MCF 10A (cell line): ENCODE data around the gene CCDC88C. TPM values are rescaled to one million over a fixed set of nuclear protein-coding genes. Genes with fewer than 3 reads are reported as not detected.

Experiments
- BruUV-seq: library from RNA; stranded (reverse); fragments of 400-500 nt; replicated peaks from 2 replicates; lab custom pipeline; 2021; lab: Mats Ljungman, UMichigan
- CTCF ChIA-PET: fragments of 300-600 bp; sonication (Branson Sonifier 250); formaldehyde crosslinking; extraction: SDS; loops from one replicate; lab custom pipeline; 2021; ENCODE audit warnings: antibody characterized with exemption, inconsistent platforms; lab: Yijun Ruan, JAX
- POLR2A ChIA-PET: fragments of 300-600, 350-650 bp; sonication (Branson Sonifier 250); formaldehyde crosslinking; extraction: SDS; loops from one replicate; lab custom pipeline; 2020; ENCODE audit warnings: antibody characterized with exemption, inconsistent platforms; lab: Yijun Ruan, JAX
- DNase-seq: peaks from one replicate; pipeline ENCODE4 v3.0.0-alpha.2; 2018; ENCODE audit not compliant: unreplicated experiment
- H3K27ac Mint-ChIP-seq: one replicate; pipeline ENCODE4 v1.8.0; 2022; ENCODE audit warnings: mild to moderate bottlenecking, low read depth, mixed read lengths; ENCODE audit not compliant: unreplicated experiment
- H3K27me3 Mint-ChIP-seq: one replicate; pipeline ENCODE4 v1.8.0; 2022; ENCODE audit warnings: mixed read lengths; ENCODE audit not compliant: insufficient read depth, unreplicated experiment
- H3K36me3 Mint-ChIP-seq: one replicate; pipeline ENCODE4 v1.8.0; 2022; ENCODE audit warnings: mild to moderate bottlenecking, moderate library complexity, mixed read lengths; ENCODE audit not compliant: insufficient read depth, unreplicated experiment
- H3K4me1 Mint-ChIP-seq: one replicate; pipeline ENCODE4 v1.8.0; 2022; ENCODE audit warnings: mixed read lengths; ENCODE audit not compliant: insufficient read depth, unreplicated experiment
- H3K4me3 Mint-ChIP-seq: one replicate; pipeline ENCODE4 v1.8.0; 2022; ENCODE audit warnings: mild to moderate bottlenecking, moderate library complexity, mixed read lengths; ENCODE audit not compliant: unreplicated experiment
- H3K9me3 Mint-ChIP-seq: one replicate; pipeline ENCODE4 v1.8.0; 2022; ENCODE audit warnings: mixed read lengths; ENCODE audit not compliant: unreplicated experiment
- CTCF ChIP-seq: fragments of 200-600 bp; IDR thresholded peaks from one replicate; pipeline ENCODE4 v1.8.0; 2022; ENCODE audit warnings: antibody characterized with exemption, mild to moderate bottlenecking; ENCODE audit not compliant: unreplicated experiment
- intact Hi-C: fragments of 100-400 bp; cut with micrococcal nuclease; formaldehyde crosslinking; loops from 2 replicates; pipeline ENCODE4 v1.14.1; 2022
- total RNA-seq: library from RNA; stranded (reverse); gene quantifications from 2 replicates; pipeline ENCODE4 v1.2.3, GENCODE V29; 2022

Gene CCDC88C
- total RNA-seq, 1 experiment from 2014 or later = 19.7 TPM

DNA sequence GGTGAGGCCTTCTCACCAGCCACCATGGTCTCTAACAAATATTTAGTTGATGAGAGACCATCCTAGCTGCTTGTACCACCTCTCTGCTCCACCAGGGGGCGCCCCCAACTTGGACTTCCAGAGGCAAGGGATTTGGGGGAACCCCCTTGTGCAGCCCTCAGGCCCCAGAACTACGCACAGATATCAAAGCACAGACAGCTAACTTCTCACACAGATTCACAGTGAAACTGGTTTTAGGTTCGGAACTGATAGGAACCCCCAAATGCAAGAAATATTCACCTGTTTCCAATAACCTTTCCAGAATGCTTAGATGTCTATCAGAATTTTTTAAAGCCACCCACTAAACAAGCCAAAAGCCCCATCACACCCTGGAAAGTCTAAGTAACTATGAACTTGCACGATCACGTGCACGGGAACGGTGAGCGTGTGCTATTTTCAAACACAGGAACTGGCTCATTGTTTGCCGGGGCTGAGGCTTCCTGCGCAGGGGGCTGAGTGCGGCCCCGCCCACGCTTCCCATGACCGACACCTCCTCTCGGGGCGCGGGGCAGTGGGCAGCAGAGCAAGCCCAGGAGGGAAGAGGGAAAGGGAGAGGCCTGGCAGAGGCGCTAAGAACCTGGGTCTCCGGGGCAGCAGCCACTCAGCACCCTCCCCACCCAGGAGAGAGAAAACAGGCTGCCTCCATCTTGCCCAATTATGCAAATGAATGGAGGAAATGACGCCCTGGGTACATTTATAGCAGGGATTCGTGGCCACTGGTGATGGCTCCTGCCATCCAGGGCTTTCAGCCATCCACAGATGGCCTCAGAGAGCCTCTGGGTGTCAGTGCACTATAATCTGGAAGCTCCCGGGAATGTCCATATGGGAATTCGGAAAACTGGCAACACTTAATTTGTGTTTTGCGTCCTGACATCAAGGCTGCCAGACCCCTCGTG is 93.7 kb downstream of the CCDC88C start:
- no peak overlapping the region for H3K4me3 Mint-ChIP-seq
- peaks cover 5% of the 10 kb centered on the region for H3K4me1 Mint-ChIP-seq
- ChIA-PET CTCF (interaction anchor here (0.6 to 15.9 kb wide), 33 partner anchors 9 to 769 kb away, joined by 3 to 276 read pairs (median 4); partner anchors contain the start of gene CCDC88C), POLR2A (interaction anchor here (0.6 to 2.5 kb wide), 7 partner anchors 14 to 97 kb away, joined by 3 to 22 read pairs (median 4); partner anchors contain the start of gene CCDC88C)
- intact Hi-C loops = loop anchor here (5.0 kb wide), 1 partner anchor 38 kb away; no protein-coding TSS in a partner anchor
- H3K9me3 Mint-ChIP-seq = no peaks in the 10 kb centered on the region
- no peak overlapping the region for H3K27ac Mint-ChIP-seq
- BruUV-seq = no TSS peak
- peaks cover 21% of the 10 kb centered on the region for H3K36me3 Mint-ChIP-seq
- peak; percentile 88 for TF ChIP-seq CTCF
- DNase-seq = peak; percentile 81
- no peaks in the 10 kb centered on the region for H3K27me3 Mint-ChIP-seq

GRCh38 chr14:91323031-91323430 is 94.6 kb downstream of the CCDC88C start:
- ChIA-PET POLR2A (interaction anchor here (0.6 to 2.5 kb wide), 5 partner anchors 15 to 98 kb away, joined by 3 to 22 read pairs (median 4); partner anchors contain the start of gene CCDC88C), CTCF (interaction anchor here (0.6 to 15.9 kb wide), 28 partner anchors 8 to 145 kb away, joined by 3 to 276 read pairs (median 4); partner anchors contain the start of gene CCDC88C)
- BruUV-seq = no TSS peak
- Mint-ChIP-seq H3K9me3 (no peaks in the 10 kb centered on the region), H3K36me3 (peaks cover 21% of the 10 kb centered on the region), H3K27ac (no peak overlapping the region), H3K4me1 (peaks cover 5% of the 10 kb centered on the region), H3K4me3 (no peak overlapping the region), H3K27me3 (no peaks in the 10 kb centered on the region)
- intact Hi-C loops = loop anchor here (5.0 kb wide), 1 partner anchor 39 kb away; no protein-coding TSS in a partner anchor
- DNase-seq = no peak
- TF ChIP-seq CTCF = no peak

- POLR2A ChIA-PET = interaction anchor here (1.3 kb wide), 1 partner anchor 98 kb away, joined by 4 read pairs; no protein-coding TSS in a partner anchor
- Mint-ChIP-seq H3K27me3 (no peaks in the 10 kb centered on the region), H3K27ac (no peak overlapping the region), H3K36me3 (peaks cover 21% of the 10 kb centered on the region), H3K4me1 (peaks cover 9% of the 10 kb centered on the region), H3K9me3 (no peaks in the 10 kb centered on the region), H3K4me3 (no peak overlapping the region)
- BruUV-seq = no TSS peak
- intact Hi-C loops = loop anchor here (5.0 kb wide), 1 partner anchor 40 kb away; no protein-coding TSS in a partner anchor
- CTCF ChIA-PET = interaction anchor here (0.7 to 15.9 kb wide), 13 partner anchors 8 to 120 kb away, joined by 3 to 276 read pairs (median 11); partner anchors contain the start of gene CCDC88C
- no peak for TF ChIP-seq CTCF
- no peak for DNase-seq
These were observed 95.0 kb downstream of the CCDC88C start for GRCh38 chr14:91322623-91323022.
